Neural cell (in vitro differentiated cells): ENCODE data around the gene LDLRAD4.

Experiments used
- CTCF ChIP-seq: fragments of 450-650 bp; IDR thresholded peaks from 2 replicates; pipeline ENCODE4 v1.5.1; 2014; ENCODE audit warnings: antibody characterized with exemption, mild to moderate bottlenecking, moderate library complexity; ENCODE audit not compliant: poor library complexity, severe bottlenecking
- EP300 ChIP-seq: fragments of 450-650 bp; conservative IDR thresholded peaks from 2 replicates; pipeline ENCODE4 v1.6.1; 2014; ENCODE audit warnings: antibody characterized with exemption, mild to moderate bottlenecking, moderate library complexity; ENCODE audit not compliant: poor library complexity, severe bottlenecking
- EZH2 ChIP-seq: fragments of 200-600, 300-800 bp; shearing (Covaris generic), sonication (generic); IDR thresholded peaks from 2 replicates; pipeline ENCODE4 v1.6.1; 2014; ENCODE audit warnings: antibody characterized with exemption, low read length, borderline replicate concordance, mild to moderate bottlenecking; ENCODE audit not compliant: insufficient read depth, poor library complexity, severe bottlenecking
- POLR2AphosphoS5 ChIP-seq: IDR thresholded peaks from 2 replicates; pipeline ENCODE4 v1.6.1; 2012
- RAD21 ChIP-seq: fragments of 450-650 bp; conservative IDR thresholded peaks from 2 replicates; pipeline ENCODE4 v1.6.1; 2014; ENCODE audit warnings: antibody characterized with exemption, mild to moderate bottlenecking, moderate library complexity
- SMC3 ChIP-seq: fragments of 450-650 bp; conservative IDR thresholded peaks from 2 replicates; pipeline ENCODE4 v1.6.1; 2014; ENCODE audit warnings: antibody characterized with exemption, mild to moderate bottlenecking, moderate library complexity; ENCODE audit not compliant: poor library complexity
- TAF1 ChIP-seq: IDR thresholded peaks from 2 replicates; pipeline ENCODE4 v1.6.1; 2012; ENCODE audit warnings: low read depth

DNA sequence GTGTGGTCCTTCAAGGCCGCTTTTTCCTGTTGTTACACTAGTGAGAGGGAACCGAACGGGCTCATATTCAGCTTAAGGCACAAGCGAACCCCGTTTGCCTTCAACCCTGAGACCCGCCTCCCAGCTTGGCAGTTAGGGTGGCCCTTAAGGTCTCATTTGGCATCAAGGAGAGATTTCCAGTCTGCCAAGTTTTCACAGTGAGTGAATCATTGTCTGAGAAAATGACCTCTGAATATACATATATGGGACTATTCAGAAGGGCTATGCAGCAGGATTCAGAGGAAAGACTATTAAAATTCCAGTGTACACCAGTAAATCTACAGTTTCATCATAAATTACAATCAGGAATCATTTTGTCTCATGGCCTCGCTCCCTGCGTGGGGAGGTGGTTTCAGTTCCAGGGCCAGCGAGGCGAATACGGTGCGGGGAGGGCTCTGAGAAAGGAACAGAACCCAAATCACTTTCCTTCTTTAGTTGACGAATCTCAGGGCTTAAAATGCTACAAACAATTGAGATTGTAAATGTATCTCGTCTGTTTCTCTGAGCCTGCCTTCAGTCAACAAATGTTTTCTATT, 276.4 kb downstream of the LDLRAD4 start:
- TF ChIP-seq CTCF (no peak), EP300 (no peak), EZH2 (no peak), RAD21 (no peak), SMC3 (no peak), POLR2AphosphoS5 (no peak), TAF1 (no peak)
